Measurements from ENCODE around the gene LRRC75A. TPM values are rescaled to one million over a fixed set of nuclear protein-coding genes. Genes with fewer than 3 reads are reported as not detected.
A peak's percentile ranks its signal among the peaks of the same experiment; 100 is the strongest.

Gene LRRC75A
- total RNA-seq, 1 experiment from 2014 or later = 10.1 TPM

DNA sequence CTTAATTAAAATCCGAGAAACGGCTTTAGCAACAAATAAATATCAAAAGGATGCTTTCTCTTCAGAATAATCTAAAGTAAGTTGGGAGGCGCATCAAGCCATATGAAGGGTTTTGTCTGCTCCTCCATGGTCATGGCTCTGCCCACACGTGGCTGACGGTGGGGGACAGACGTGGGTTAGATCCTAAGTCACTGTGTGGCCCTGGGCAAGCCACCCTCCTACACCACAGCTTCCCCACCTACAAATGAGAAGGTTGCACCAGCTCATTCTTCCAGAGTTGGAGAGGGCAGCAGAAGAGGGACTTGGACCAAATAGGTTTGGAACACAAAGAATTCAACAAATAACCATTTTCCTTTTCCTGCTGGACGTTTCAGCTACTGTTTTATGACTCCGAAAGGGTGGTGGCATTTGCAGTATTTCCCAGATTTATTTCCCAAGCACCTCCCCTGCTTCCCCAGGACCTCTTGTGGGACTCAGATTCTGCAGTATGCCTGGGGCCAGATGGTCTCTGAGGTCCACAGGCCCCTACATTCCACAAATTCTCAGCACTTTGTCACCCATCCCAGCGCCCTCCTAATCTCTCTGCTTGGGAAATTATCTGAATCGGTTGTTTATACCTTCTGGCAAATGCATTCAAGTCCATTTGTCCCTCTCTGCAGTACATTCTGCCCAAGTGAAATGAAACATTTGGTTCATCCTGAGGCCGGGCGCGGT is 17.8 kb downstream of the LRRC75A start:
- Histone ChIP-seq H3K4me1 (ENCODE audit: insufficient read depth, low read length) (0 out of 2 replicates have a peak, but pooled peaks cover 5% of the 10 kb centered on the region), H3K23me2 (ENCODE audit: insufficient read length, low read depth, low read length, poor library complexity, severe bottlenecking) (no peaks in the 10 kb centered on the region), H3T11ph (ENCODE audit: low read length) (no peak overlapping the region), H3K79me2 (ENCODE audit: insufficient read depth, low read length) (no peaks in the 10 kb centered on the region; the same call in 1 of the 2 replicates), H2BK20ac (ENCODE audit: low read depth, low read length, poor library complexity, severe bottlenecking) (no peak overlapping the region), H3K9ac (ENCODE audit: extremely low read depth, insufficient read length, low read length) (no peak overlapping the region), H2BK12ac (ENCODE audit: insufficient read length, low read depth, low read length) (no peak overlapping the region), H3K4me2 (ENCODE audit: insufficient read depth, insufficient read length, low read length) (no peak overlapping the region), H3K27ac (ENCODE audit: insufficient read length, low read depth, low read length) (no peak overlapping the region), H4K8ac (replicated peaks; ENCODE audit: insufficient read length, low read depth, low read length) (no peak overlapping the region), H4K91ac (ENCODE audit: insufficient read length, low read depth, low read length) (no peak overlapping the region), H3K4ac (ENCODE audit: low read depth, low read length) (no peak overlapping the region), H3K14ac (ENCODE audit: insufficient read depth, low read length) (no peak overlapping the region), H2AK5ac (ENCODE audit: insufficient read length, low read length) (no peak overlapping the region), H3K27me3 (ENCODE audit: insufficient read depth, low read length) (no peaks in the 10 kb centered on the region), H3K79me1 (ENCODE audit: insufficient read depth, low read depth, low read length, poor library complexity, severe bottlenecking) (no peaks in the 10 kb centered on the region), H2BK120ac (ENCODE audit: low read depth, low read length, poor library complexity, severe bottlenecking) (no peak overlapping the region), H3K9me3 (ENCODE audit: control insufficient read depth, low read depth, low read length) (no peaks in the 10 kb centered on the region), H4K5ac (ENCODE audit: insufficient read length, low read depth, low read length) (no peak overlapping the region), H3K18ac (ENCODE audit: insufficient read length, low read depth, low read length) (no peak overlapping the region), H2BK15ac (ENCODE audit: low read depth, low read length) (no peak overlapping the region), H2AFZ (ENCODE audit: low read length) (no peak overlapping the region), H4K20me1 (ENCODE audit: control insufficient read depth, insufficient read depth, insufficient read length) (no peaks in the 10 kb centered on the region), H3K23ac (ENCODE audit: insufficient read length, low read depth, low read length) (no peak overlapping the region), H3K56ac (ENCODE audit: insufficient read length, low read depth, low read length) (no peak overlapping the region), H2BK5ac (ENCODE audit: insufficient read length, low read length) (no peak overlapping the region)
- no peaks in the 10 kb centered on the region for H3K9me3 Mint-ChIP-seq
- WGBS (ENCODE audit: extremely low coverage, insufficient read length, low lambda C conversion rate) = no CpG with 5 or more reads among the region's 13 CpGs
- peak; percentile 45 for DNase-seq
- peak overlapping the region in 2 of 3 experiments; percentile 52 to 66; a peak in 2 of 7 replicates for H3K27ac Mint-ChIP-seq
- TF ChIP-seq, protein P1, sequence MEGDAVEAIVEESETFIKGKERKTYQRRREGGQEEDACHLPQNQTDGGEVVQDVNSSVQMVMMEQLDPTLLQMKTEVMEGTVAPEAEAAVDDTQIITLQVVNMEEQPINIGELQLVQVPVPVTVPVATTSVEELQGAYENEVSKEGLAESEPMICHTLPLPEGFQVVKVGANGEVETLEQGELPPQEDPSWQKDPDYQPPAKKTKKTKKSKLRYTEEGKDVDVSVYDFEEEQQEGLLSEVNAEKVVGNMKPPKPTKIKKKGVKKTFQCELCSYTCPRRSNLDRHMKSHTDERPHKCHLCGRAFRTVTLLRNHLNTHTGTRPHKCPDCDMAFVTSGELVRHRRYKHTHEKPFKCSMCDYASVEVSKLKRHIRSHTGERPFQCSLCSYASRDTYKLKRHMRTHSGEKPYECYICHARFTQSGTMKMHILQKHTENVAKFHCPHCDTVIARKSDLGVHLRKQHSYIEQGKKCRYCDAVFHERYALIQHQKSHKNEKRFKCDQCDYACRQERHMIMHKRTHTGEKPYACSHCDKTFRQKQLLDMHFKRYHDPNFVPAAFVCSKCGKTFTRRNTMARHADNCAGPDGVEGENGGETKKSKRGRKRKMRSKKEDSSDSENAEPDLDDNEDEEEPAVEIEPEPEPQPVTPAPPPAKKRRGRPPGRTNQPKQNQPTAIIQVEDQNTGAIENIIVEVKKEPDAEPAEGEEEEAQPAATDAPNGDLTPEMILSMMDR (conservative IDR thresholded peaks at IDR 0.05) = no peak
- H3K36me3 Mint-ChIP-seq (ENCODE audit: insufficient read depth in 1 of 3, low read depth in 3 of 3) = peaks cover 3 to 5% (median 4%) of the 10 kb centered on the region in 3 experiments; a peak in 2 of 7 replicates
- no peaks in the 10 kb centered on the region for H3K27me3 Mint-ChIP-seq (ENCODE audit: low read depth)
- H3K4me1 Mint-ChIP-seq = peaks cover 44 to 49% of the 10 kb centered on the region in 2 experiments
- H3K4me3 Mint-ChIP-seq = no peak overlapping the region
